Measurements from ENCODE around the gene CDH6. TPM values are rescaled to one million over a fixed set of nuclear protein-coding genes. Genes with fewer than 3 reads are reported as not detected.

Gene CDH6
- 233 and 247 TPM in 2 replicates for total RNA-seq
- long read RNA-seq, full-length matches to known transcripts = 44 of 109 reads
- long read RNA-seq, partial matches to known transcripts = 38 of 109 reads
- long read RNA-seq, other reads (novel, unspliced or antisense) = 27 of 109 reads

DNA sequence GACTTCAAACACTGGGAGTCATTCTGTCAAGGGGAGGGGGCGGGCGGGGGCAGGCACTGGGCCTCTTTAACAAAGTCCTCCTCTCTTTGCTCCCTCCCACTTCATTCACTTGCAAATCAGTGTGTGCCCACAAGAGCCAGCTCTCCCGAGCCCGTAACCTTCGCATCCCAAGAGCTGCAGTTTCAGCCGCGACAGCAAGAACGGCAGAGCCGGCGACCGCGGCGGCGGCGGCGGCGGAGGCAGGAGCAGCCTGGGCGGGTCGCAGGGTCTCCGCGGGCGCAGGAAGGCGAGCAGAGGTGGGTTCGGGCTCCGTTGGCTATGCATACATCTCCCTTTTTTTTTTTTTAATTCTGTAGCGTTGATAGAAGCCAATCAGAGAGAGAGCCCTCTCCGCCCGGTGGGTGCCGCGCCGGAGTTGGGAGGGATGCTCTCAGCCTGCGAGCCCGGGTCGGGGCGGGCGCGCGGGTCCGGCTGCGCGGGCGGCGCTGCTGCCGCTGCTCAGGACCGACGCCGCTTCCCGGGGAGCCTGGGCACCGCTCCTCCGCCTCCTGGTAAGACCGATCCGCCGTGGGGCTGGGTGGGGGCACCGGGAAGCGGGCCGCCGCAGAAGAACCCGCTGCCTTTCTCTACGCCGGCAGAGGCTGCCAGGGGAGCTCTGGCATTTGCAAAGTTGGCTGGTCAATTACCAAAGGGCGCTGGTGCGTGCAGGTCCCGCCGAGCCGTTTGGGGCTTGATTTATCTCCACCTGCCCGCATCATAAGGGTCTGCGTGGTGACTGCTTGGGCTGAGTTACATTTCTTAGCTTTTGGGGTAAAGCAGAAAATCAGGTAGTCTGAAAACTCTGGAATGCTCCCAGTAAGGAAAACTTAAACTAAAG lies at the start of gene CDH6:
CDH6 (plus strand) TSS at position 96 of the 877 bp plus-strand sequence. CDS start 73,788 bp downstream, outside the sequence.
- Mint-ChIP-seq H3K36me3 (ENCODE audit: low read depth) (peaks cover 5% of the 10 kb centered on the region), H3K9me3 (no peaks in the 10 kb centered on the region), H3K27me3 (ENCODE audit: low read depth) (peaks cover 44% of the 10 kb centered on the region), H3K27ac (ENCODE audit: unreplicated experiment) (peak within 1 kb of the TSS; percentile 91), H3K4me3 (peak within 1 kb of the TSS; percentile 87), H3K4me1 (peaks cover 58% of the 10 kb centered on the region)
- DNase-seq (ENCODE audit: low read depth, low spot score) = peak; percentile 76
- TF ChIP-seq, protein P1, sequence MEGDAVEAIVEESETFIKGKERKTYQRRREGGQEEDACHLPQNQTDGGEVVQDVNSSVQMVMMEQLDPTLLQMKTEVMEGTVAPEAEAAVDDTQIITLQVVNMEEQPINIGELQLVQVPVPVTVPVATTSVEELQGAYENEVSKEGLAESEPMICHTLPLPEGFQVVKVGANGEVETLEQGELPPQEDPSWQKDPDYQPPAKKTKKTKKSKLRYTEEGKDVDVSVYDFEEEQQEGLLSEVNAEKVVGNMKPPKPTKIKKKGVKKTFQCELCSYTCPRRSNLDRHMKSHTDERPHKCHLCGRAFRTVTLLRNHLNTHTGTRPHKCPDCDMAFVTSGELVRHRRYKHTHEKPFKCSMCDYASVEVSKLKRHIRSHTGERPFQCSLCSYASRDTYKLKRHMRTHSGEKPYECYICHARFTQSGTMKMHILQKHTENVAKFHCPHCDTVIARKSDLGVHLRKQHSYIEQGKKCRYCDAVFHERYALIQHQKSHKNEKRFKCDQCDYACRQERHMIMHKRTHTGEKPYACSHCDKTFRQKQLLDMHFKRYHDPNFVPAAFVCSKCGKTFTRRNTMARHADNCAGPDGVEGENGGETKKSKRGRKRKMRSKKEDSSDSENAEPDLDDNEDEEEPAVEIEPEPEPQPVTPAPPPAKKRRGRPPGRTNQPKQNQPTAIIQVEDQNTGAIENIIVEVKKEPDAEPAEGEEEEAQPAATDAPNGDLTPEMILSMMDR (conservative IDR thresholded peaks at IDR 0.05) = no peak

DNA sequence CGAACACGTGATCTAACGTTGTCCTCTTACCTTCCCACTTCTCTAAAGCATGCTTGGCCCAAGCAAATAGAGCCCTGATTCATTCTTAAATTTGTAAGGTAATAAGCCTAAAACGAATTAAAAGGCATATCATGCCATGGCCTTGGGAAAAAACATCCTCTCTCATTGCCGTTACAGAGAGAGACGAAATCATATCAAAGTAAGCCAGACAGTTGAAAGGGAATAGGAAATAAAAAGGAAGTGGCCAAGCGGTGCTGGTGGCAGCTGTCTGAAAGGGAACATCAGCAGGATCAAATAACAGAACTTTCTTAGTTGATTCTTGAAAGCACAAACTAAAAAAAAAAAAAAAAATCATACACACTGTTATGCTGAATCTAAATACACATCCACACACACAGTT lies 49.1 kb upstream of the CDH6 start:
- H3K4me1 Mint-ChIP-seq = peaks cover 15% of the 10 kb centered on the region
- no peak overlapping the region for H3K27ac Mint-ChIP-seq (ENCODE audit: unreplicated experiment)
- H3K36me3 Mint-ChIP-seq (ENCODE audit: low read depth) = no peaks in the 10 kb centered on the region
- DNase-seq (ENCODE audit: low read depth, low spot score) = no peak
- H3K9me3 Mint-ChIP-seq = no peaks in the 10 kb centered on the region
- H3K4me3 Mint-ChIP-seq = no peak overlapping the region
- peaks cover 25% of the 10 kb centered on the region for H3K27me3 Mint-ChIP-seq (ENCODE audit: low read depth)
- TF ChIP-seq, protein P1 (conservative IDR thresholded peaks at IDR 0.05) = no peak

DNA sequence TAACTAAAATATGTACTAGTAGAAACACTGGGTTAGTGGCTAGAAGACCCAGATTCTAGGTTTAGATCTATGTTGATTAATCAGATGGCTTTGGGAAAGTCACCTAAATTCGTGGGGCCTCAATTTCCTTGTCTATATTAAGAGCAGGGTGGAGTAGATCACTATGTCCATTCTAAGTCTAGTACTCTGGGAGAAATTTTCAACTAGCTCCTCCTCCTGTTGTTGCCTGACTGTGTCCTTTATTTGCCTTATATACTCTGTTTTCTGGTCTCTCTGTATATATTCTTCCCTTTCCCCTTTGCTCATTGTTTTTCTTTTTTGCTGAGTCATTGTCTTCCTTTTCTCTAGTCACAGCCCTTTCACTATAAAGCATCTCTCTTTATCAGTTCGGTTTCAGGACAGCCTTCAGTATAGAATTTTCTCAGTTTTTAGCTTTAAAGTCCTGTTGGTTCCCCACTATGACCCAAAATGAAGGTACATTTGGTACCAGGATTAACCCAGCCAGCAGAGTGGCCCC lies 44.5 kb upstream of the CDH6 start:
- Mint-ChIP-seq H3K27ac (ENCODE audit: unreplicated experiment) (peak overlapping the region; percentile 1), H3K36me3 (ENCODE audit: low read depth) (no peaks in the 10 kb centered on the region), H3K4me3 (no peak overlapping the region), H3K4me1 (peaks cover 28% of the 10 kb centered on the region), H3K9me3 (no peaks in the 10 kb centered on the region), H3K27me3 (ENCODE audit: low read depth) (peaks cover 46% of the 10 kb centered on the region)
- DNase-seq (ENCODE audit: low read depth, low spot score) = no peak
- TF ChIP-seq, protein P1 (conservative IDR thresholded peaks at IDR 0.05) = no peak

DNA sequence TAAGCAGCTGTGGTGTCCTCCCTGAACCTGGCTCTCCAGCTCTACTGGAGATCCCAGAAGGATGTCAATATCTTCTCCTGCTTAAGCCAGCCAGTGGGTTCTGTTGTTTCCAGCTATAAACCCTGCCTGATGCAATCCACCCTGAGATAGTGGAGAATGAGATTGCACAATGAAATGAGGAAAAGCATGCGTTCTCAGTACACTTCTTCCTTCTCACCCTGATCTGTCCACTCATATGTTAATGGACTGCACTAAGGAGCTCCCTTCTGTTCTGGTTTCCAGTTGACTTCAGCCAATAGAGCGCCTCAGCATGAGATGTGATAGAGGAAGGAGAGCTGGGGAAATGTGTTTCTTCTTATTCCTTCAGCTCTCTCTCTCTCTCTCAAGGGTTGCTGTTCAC lies 40.0 kb upstream of the CDH6 start:
- no peak overlapping the region for H3K27ac Mint-ChIP-seq (ENCODE audit: unreplicated experiment)
- H3K4me1 Mint-ChIP-seq = peaks cover 52% of the 10 kb centered on the region
- no peaks in the 10 kb centered on the region for H3K36me3 Mint-ChIP-seq (ENCODE audit: low read depth)
- peaks cover 74% of the 10 kb centered on the region for H3K27me3 Mint-ChIP-seq (ENCODE audit: low read depth)
- H3K9me3 Mint-ChIP-seq = no peaks in the 10 kb centered on the region
- no peak overlapping the region for H3K4me3 Mint-ChIP-seq
- no peak for DNase-seq (ENCODE audit: low read depth, low spot score)
- TF ChIP-seq, protein P1 (conservative IDR thresholded peaks at IDR 0.05) = no peak

DNA sequence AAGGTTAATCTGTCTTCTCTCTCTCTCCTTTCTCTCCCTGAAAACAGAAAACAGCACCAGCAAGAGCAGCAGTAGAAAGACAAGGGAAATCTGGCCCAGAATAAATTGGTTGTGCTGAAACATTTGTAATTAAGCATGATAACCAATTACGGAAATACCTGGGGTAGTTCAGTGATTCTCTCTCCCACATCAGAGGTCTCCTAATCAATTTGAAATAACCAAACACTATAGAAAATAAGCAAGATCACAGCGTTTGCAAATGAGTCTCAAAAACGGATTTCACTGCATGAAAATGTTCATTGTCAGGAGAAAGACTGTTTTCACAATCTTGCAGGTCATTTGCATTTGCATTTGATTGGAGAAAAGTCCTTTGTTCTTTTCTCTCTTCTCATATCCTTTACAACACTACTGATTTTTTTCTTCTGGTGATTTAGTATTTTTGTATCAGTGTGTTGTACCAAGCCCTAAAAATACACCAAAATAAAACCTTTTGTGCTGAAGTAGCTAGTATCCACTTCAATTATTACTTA lies 36.8 kb upstream of the CDH6 start:
- DNase-seq (ENCODE audit: low read depth, low spot score) = no peak
- H3K27me3 Mint-ChIP-seq (ENCODE audit: low read depth) = peaks cover 81% of the 10 kb centered on the region

More for the DNA sequence above, 36.8 kb upstream of the CDH6 start:
- Mint-ChIP-seq H3K4me3 (no peak overlapping the region), H3K9me3 (no peaks in the 10 kb centered on the region), H3K4me1 (peaks cover 69% of the 10 kb centered on the region), H3K36me3 (ENCODE audit: low read depth) (no peaks in the 10 kb centered on the region), H3K27ac (ENCODE audit: unreplicated experiment) (peak overlapping the region; percentile 12)
- TF ChIP-seq, protein P1 (conservative IDR thresholded peaks at IDR 0.05) = no peak

Measured in neural crest cell (in vitro differentiated cells).